SK-MEL-5 (cell line): ENCODE measurements around the gene PACS2. TPM values are rescaled to one million over a fixed set of nuclear protein-coding genes. Genes with fewer than 3 reads are reported as not detected.

Source experiments
- DNase-seq: peaks from one replicate; pipeline ENCODE4 v3.0.0-alpha.2; 2016; ENCODE audit warnings: low read depth, low spot score
- in situ Hi-C: cut with HindIII; loops from 2 replicates; pipeline ENCODE4 v1.10.0; 2016; ENCODE audit warnings: low sequenced_read_pairs, high pct_unique_total_duplicates, low pct_unique_long_range_greater_than_20kb
- total RNA-seq: library from RNA; depleted of rRNA; stranded (reverse); fragments of >200 nt; shearing (Covaris generic); gene quantifications from 2 replicates; pipeline ENCODE4 v1.2.3, GENCODE V29; 2014

Gene PACS2
- total RNA-seq, 1 experiment from 2014 or later = 26.0 TPM

- in situ Hi-C loops = no loop called here
- no peak for DNase-seq
Measured at GRCh38 chr14:105336477-105337287, 22.1 kb downstream of the PACS2 start.

GRCh38 chr14:105337433-105337832 is 22.9 kb downstream of the PACS2 start:
- no peak for DNase-seq
- in situ Hi-C loops = no loop called here

GRCh38 chr14:105337966-105338741 is 23.6 kb downstream of the PACS2 start:
- in situ Hi-C loops = no loop called here

GRCh38 chr14:105340821-105341733 is 26.5 kb downstream of the PACS2 start:
- in situ Hi-C loops = no loop called here
- DNase-seq = peak; percentile 33

More at GRCh38 chr14:105337966-105338741, 23.6 kb downstream of the PACS2 start:
- DNase-seq = no peak

GRCh38 chr14:105343194-105343593 is 28.6 kb downstream of the PACS2 start:
- no peak for DNase-seq
- in situ Hi-C loops = no loop called here

GRCh38 chr14:105346200-105346533 is 31.6 kb downstream of the PACS2 start:
- in situ Hi-C loops = no loop called here
- DNase-seq = no peak

- in situ Hi-C loops = no loop called here
- DNase-seq = no peak
Measured at GRCh38 chr14:105346876-105347586, 32.5 kb downstream of the PACS2 start.

GRCh38 chr14:105347587-105347968 is 33.0 kb downstream of the PACS2 start:
- in situ Hi-C loops = no loop called here
- no peak for DNase-seq

- in situ Hi-C loops = no loop called here
Measured at GRCh38 chr14:105348169-105348944, 33.8 kb downstream of the PACS2 start.

GRCh38 chr14:105348945-105349699 is 34.6 kb downstream of the PACS2 start:
- in situ Hi-C loops = no loop called here
- no peak for DNase-seq

More at GRCh38 chr14:105348169-105348944, 33.8 kb downstream of the PACS2 start:
- DNase-seq = no peak

- in situ Hi-C loops = no loop called here
Measured at GRCh38 chr14:105349992-105350391, 35.4 kb downstream of the PACS2 start.

GRCh38 chr14:105350450-105351244 is 36.1 kb downstream of the PACS2 start:
- in situ Hi-C loops = no loop called here
- DNase-seq = no peak

More at GRCh38 chr14:105349992-105350391, 35.4 kb downstream of the PACS2 start:
- DNase-seq = no peak

- in situ Hi-C loops = no loop called here
- no peak for DNase-seq
Measured at GRCh38 chr14:105351410-105351809, 36.9 kb downstream of the PACS2 start.

- DNase-seq = peak; percentile 91
Measured at GRCh38 chr14:105351920-105352851, 37.6 kb downstream of the PACS2 start.

More at GRCh38 chr14:105351920-105352851, 37.6 kb downstream of the PACS2 start:
- in situ Hi-C loops = no loop called here
